Transverse colon (tissue), 4 donors: ENCODE measurements around the gene MINDY3.

Experiments
- CTCF ChIP-seq, 5 experiments: fragments of 200-600 bp in 3 of 5; fragments of 450-650 bp in 2 of 5; sonication (generic) in 3 of 5; IDR thresholded peaks; 1 replicate in 2 of 5; 2 replicates in 3 of 5; pipeline ENCODE4 v1.5.1; 2016 to 2017; ENCODE audit warnings: antibody characterized with exemption in 5 of 5, inconsistent platforms in 3 of 5, mild to moderate bottlenecking in 2 of 5, moderate library complexity in 1 of 5
- EP300 ChIP-seq: sonication (generic); formaldehyde crosslinking; IDR thresholded peaks from one replicate; pipeline ENCODE4 v1.6.1; 2017; ENCODE audit warnings: antibody characterized with exemption, low read depth
- POLR2A ChIP-seq: fragments of 450-650 bp; IDR thresholded peaks from one replicate; pipeline ENCODE4 v1.6.1; 2016; ENCODE audit warnings: antibody characterized with exemption, mild to moderate bottlenecking, moderate library complexity
- POLR2AphosphoS5 ChIP-seq, 3 donors: sonication (generic); formaldehyde crosslinking; IDR thresholded peaks; one replicate each; pipeline ENCODE4 v1.6.1; 2016; ENCODE audit warnings: antibody characterized with exemption in 3 of 3

GRCh38 chr10:15884447-15884846, 24.1 kb upstream of the MINDY3 start:
- no peak for TF ChIP-seq CTCF (IDR thresholded peaks at IDR 0.05)
- TF ChIP-seq POLR2AphosphoS5 (IDR thresholded peaks at IDR 0.05) = no peak
- no peak for TF ChIP-seq POLR2A
- no peak for TF ChIP-seq EP300
